Glutamatergic neuron (in vitro differentiated cells): Measurements from ENCODE around the gene MPP4. TPM values are rescaled to one million over a fixed set of nuclear protein-coding genes. Genes with fewer than 3 reads are reported as not detected.

Source experiments
- DNase-seq: peaks from one replicate; pipeline ENCODE4 v3.0.0; 2022
- H3K27ac Mint-ChIP-seq: one replicate; pipeline ENCODE4 v1.8.0; 2020; ENCODE audit warnings: mild to moderate bottlenecking, mixed read lengths, inconsistent platforms; ENCODE audit not compliant: unreplicated experiment
- H3K27me3 Mint-ChIP-seq: one replicate; pipeline ENCODE4 v1.8.0; 2020; ENCODE audit warnings: mild to moderate bottlenecking, moderate library complexity, mixed read lengths, inconsistent platforms; ENCODE audit not compliant: unreplicated experiment
- H3K36me3 Mint-ChIP-seq: one replicate; pipeline ENCODE4 v1.8.0; 2020; ENCODE audit warnings: mild to moderate bottlenecking, mixed read lengths, inconsistent platforms; ENCODE audit not compliant: unreplicated experiment
- H3K4me1 Mint-ChIP-seq: one replicate; pipeline ENCODE4 v1.8.0; 2020; ENCODE audit warnings: mild to moderate bottlenecking, low read depth, mixed read lengths, inconsistent platforms; ENCODE audit not compliant: unreplicated experiment
- H3K4me3 Mint-ChIP-seq: one replicate; pipeline ENCODE4 v1.8.0; 2020; ENCODE audit warnings: mild to moderate bottlenecking, mixed read lengths, inconsistent platforms; ENCODE audit not compliant: unreplicated experiment
- H3K9me3 Mint-ChIP-seq: one replicate; pipeline ENCODE4 v1.8.0; 2020; ENCODE audit warnings: mild to moderate bottlenecking, moderate library complexity, mixed read lengths, inconsistent platforms; ENCODE audit not compliant: unreplicated experiment
- CTCF ChIP-seq: fragments of 200-600 bp; sonication (generic); IDR thresholded peaks from one replicate; pipeline ENCODE4 v1.5.0; 2021; ENCODE audit not compliant: partially characterized antibody, unreplicated experiment
- long read RNA-seq: library from polyadenylated mRNA; unstranded; transcript quantifications from one replicate; pipeline ENCODE4 v2.0.0, GENCODE V29; 2020; ENCODE audit not compliant: unreplicated experiment
- total RNA-seq: library from RNA; stranded (reverse); fragmentation: NEBNext Ultra II Directional; extraction: Animal tissue kit (Norgen Biotek cat#: 25700); gene quantifications from one replicate; pipeline ENCODE4 v1.2.1, GENCODE V29; 2021; ENCODE audit not compliant: unreplicated experiment

Gene MPP4
- total RNA-seq: 0.25 TPM
- long read RNA-seq: 0 reads

GRCh38 chr2:201698588-201699226, at the start of gene MPP4:
Gene MPP4, minus strand, starts transcription at chr2:201698644. Its CDS starts 4,690 bp downstream, at chr2:201693954.
- Mint-ChIP-seq H3K4me3 (no peak within 1 kb of the TSS), H3K36me3 (no peaks in the 10 kb centered on the region), H3K4me1 (peaks cover 1% of the 10 kb centered on the region), H3K9me3 (peaks cover 2% of the 10 kb centered on the region), H3K27ac (no peak within 1 kb of the TSS), H3K27me3 (no peaks in the 10 kb centered on the region)
- no peak for DNase-seq
- no peak for TF ChIP-seq CTCF

GRCh38 chr2:201746551-201746950, 48.1 kb upstream of the MPP4 start:
- no peak overlapping the region for H3K27ac Mint-ChIP-seq
- peaks cover 3% of the 10 kb centered on the region for H3K36me3 Mint-ChIP-seq
- DNase-seq: no peak
- no peaks in the 10 kb centered on the region for H3K9me3 Mint-ChIP-seq
- H3K4me3 Mint-ChIP-seq: no peak overlapping the region
- no peaks in the 10 kb centered on the region for H3K27me3 Mint-ChIP-seq
- no peaks in the 10 kb centered on the region for H3K4me1 Mint-ChIP-seq
- no peak for TF ChIP-seq CTCF

GRCh38 chr2:201735486-201735885, 37.0 kb upstream of the MPP4 start:
- DNase-seq: no peak
- Mint-ChIP-seq H3K4me3 (no peak overlapping the region), H3K27me3 (no peaks in the 10 kb centered on the region), H3K4me1 (no peaks in the 10 kb centered on the region), H3K27ac (no peak overlapping the region), H3K36me3 (peaks cover 14% of the 10 kb centered on the region), H3K9me3 (no peaks in the 10 kb centered on the region)
- no peak for TF ChIP-seq CTCF

GRCh38 chr2:201734111-201734510, 35.7 kb upstream of the MPP4 start:
- no peaks in the 10 kb centered on the region for H3K9me3 Mint-ChIP-seq
- peaks cover 14% of the 10 kb centered on the region for H3K36me3 Mint-ChIP-seq
- no peak for TF ChIP-seq CTCF
- no peaks in the 10 kb centered on the region for H3K4me1 Mint-ChIP-seq
- no peak overlapping the region for H3K27ac Mint-ChIP-seq
- H3K27me3 Mint-ChIP-seq: no peaks in the 10 kb centered on the region
- H3K4me3 Mint-ChIP-seq: no peak overlapping the region
- no peak for DNase-seq

GRCh38 chr2:201733544-201733943, 35.1 kb upstream of the MPP4 start:
- Mint-ChIP-seq H3K4me3 (no peak overlapping the region), H3K27ac (no peak overlapping the region), H3K36me3 (peaks cover 12% of the 10 kb centered on the region), H3K27me3 (no peaks in the 10 kb centered on the region), H3K9me3 (no peaks in the 10 kb centered on the region), H3K4me1 (no peaks in the 10 kb centered on the region)
- DNase-seq: no peak
- TF ChIP-seq CTCF: no peak
